GM18868 (cell line): ENCODE measurements around the gene N4BP2L2.

Source experiments
- ATAC-seq: cut with Tn5 transposase; IDR thresholded peaks from one replicate; pipeline ENCODE4 v1.9.1; 2021; ENCODE audit warnings: mild to moderate bottlenecking, moderate library complexity; ENCODE audit not compliant: unreplicated experiment

N4BP2L2 gene

GRCh38 chr13:32535115-32535514 is 3.5 kb downstream of the N4BP2L2 start:
- no peak for ATAC-seq

- peak; percentile 78 for ATAC-seq
These were observed 7.7 kb downstream of the N4BP2L2 start for GRCh38 chr13:32530841-32531253.

GRCh38 chr13:32528358-32528757 is 10.2 kb downstream of the N4BP2L2 start:
- ATAC-seq, result no peak

GRCh38 chr13:32527151-32527550 is 11.4 kb downstream of the N4BP2L2 start:
- no peak for ATAC-seq

GRCh38 chr13:32525766-32526165 is 12.8 kb downstream of the N4BP2L2 start:
- ATAC-seq, result no peak

GRCh38 chr13:32515246-32515645 is 23.3 kb downstream of the N4BP2L2 start:
- no peak for ATAC-seq

GRCh38 chr13:32511482-32511881 is 27.1 kb downstream of the N4BP2L2 start:
- no peak for ATAC-seq

GRCh38 chr13:32504876-32505275 is 33.7 kb downstream of the N4BP2L2 start:
- no peak for ATAC-seq

- ATAC-seq, result no peak
These were observed 34.3 kb downstream of the N4BP2L2 start for GRCh38 chr13:32504263-32504662.

GRCh38 chr13:32503727-32504126 is 34.9 kb downstream of the N4BP2L2 start:
- ATAC-seq, result no peak

- ATAC-seq, result no peak
These were observed 37.5 kb downstream of the N4BP2L2 start for GRCh38 chr13:32501064-32501463.

GRCh38 chr13:32499538-32500210 is 38.9 kb downstream of the N4BP2L2 start:
- no peak for ATAC-seq

- ATAC-seq, result no peak
These were observed 41.0 kb downstream of the N4BP2L2 start for GRCh38 chr13:32497589-32497988.

- no peak for ATAC-seq
These were observed 41.9 kb downstream of the N4BP2L2 start for GRCh38 chr13:32496599-32497160.

GRCh38 chr13:32495841-32496240 is 42.8 kb downstream of the N4BP2L2 start:
- no peak for ATAC-seq

GRCh38 chr13:32495429-32495828 is 43.2 kb downstream of the N4BP2L2 start:
- no peak for ATAC-seq

GRCh38 chr13:32491028-32491427 is 47.6 kb downstream of the N4BP2L2 start:
- ATAC-seq, result no peak

- ATAC-seq, result no peak
These were observed 61.7 kb downstream of the N4BP2L2 start for GRCh38 chr13:32476892-32477291.

- ATAC-seq, result no peak
These were observed 62.4 kb downstream of the N4BP2L2 start for GRCh38 chr13:32476021-32476731.

GRCh38 chr13:32474999-32475792 is 63.4 kb downstream of the N4BP2L2 start:
- no peak for ATAC-seq

- ATAC-seq, result no peak
These were observed 64.9 kb downstream of the N4BP2L2 start for GRCh38 chr13:32473650-32474049.
